ENCODE data around the gene NEK10.

Gene NEK10

GRCh38 chr3:27105904-27106303, 263.3 kb downstream of the NEK10 start:
- no peak for DNase-seq (ENCODE audit: low spot score)
- no peak for TF ChIP-seq CTCF (IDR thresholded peaks at IDR 0.05; ENCODE audit: extremely low read depth, missing control alignments)

- DNase-seq (ENCODE audit: low spot score) = no peak
- TF ChIP-seq CTCF (IDR thresholded peaks at IDR 0.05; ENCODE audit: extremely low read depth, missing control alignments) = no peak
Measured at GRCh38 chr3:27097182-27097581, 272.0 kb downstream of the NEK10 start.

- DNase-seq (ENCODE audit: low spot score) = no peak
- TF ChIP-seq CTCF (IDR thresholded peaks at IDR 0.05; ENCODE audit: extremely low read depth, missing control alignments) = no peak
Measured at GRCh38 chr3:27095553-27096222, 273.5 kb downstream of the NEK10 start.

GRCh38 chr3:27094721-27095120, 274.5 kb downstream of the NEK10 start:
- DNase-seq (ENCODE audit: low spot score) = no peak
- no peak for TF ChIP-seq CTCF (IDR thresholded peaks at IDR 0.05; ENCODE audit: extremely low read depth, missing control alignments)

- no peak for TF ChIP-seq CTCF (IDR thresholded peaks at IDR 0.05; ENCODE audit: extremely low read depth, missing control alignments)
- DNase-seq (ENCODE audit: low spot score) = no peak
Measured at GRCh38 chr3:27093771-27094170, 275.4 kb downstream of the NEK10 start.

GRCh38 chr3:27090275-27091041, 278.7 kb downstream of the NEK10 start:
- TF ChIP-seq CTCF (IDR thresholded peaks at IDR 0.05; ENCODE audit: extremely low read depth, missing control alignments) = no peak
- DNase-seq (ENCODE audit: low spot score) = no peak

- DNase-seq (ENCODE audit: low spot score) = no peak
- TF ChIP-seq CTCF (IDR thresholded peaks at IDR 0.05; ENCODE audit: extremely low read depth, missing control alignments) = no peak
Measured at GRCh38 chr3:27089645-27090044, 279.5 kb downstream of the NEK10 start.

All from GM20000 (cell line).